HG02763 (cell line): ENCODE measurements around the gene LAMTOR5.
"Not testable (repeated sequence)": the region's sequence is repeated elsewhere in the genome, so short reads cannot be mapped to it uniquely, and the experiment has no call there.

ENCODE experiments used
- ATAC-seq: cut with Tn5 transposase; IDR thresholded peaks from one replicate; pipeline ENCODE4 v1.9.1; 2021; ENCODE audit warnings: mild to moderate bottlenecking, moderate library complexity; ENCODE audit not compliant: unreplicated experiment

Gene LAMTOR5

DNA sequence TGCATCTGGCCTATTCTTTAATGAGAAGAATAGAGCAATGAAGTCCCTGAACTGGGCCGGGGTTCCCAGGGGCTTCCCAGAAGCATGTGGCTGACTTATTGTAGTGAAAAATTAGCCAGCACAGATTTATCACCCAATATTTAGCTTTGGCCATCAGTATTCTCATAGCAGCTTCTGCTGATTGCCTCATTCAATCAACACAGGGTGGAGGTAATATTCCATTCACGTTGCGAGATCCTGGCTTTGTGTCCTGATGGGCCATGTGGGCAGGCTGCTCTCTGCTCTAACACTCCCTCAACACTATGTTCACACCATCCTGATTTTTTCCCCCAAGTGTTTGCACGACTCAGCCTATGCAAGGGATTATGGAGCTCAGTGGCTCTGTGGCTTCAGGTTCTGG is 21.5 kb upstream of the LAMTOR5 start:
- no peak for ATAC-seq

DNA sequence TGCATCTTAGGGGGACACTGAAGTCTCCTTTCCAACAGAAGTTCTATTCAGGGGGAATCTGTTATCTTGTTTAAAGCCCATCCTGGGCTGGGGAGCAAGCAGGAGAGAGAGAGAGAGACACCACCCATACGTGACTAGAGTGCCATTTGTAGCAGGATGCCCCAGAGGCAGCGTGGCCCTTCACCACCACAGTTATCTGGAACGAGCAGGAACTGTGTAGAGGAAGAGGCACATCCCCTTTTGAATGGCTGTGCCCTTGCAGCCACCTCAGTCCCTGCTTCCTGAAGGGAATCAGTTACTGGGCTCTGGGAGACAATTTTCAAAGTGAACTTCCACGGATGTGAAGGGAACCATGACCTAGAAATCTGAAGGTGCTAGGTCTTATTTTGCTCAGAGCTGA is 19.4 kb upstream of the LAMTOR5 start:
- ATAC-seq, result no peak

DNA sequence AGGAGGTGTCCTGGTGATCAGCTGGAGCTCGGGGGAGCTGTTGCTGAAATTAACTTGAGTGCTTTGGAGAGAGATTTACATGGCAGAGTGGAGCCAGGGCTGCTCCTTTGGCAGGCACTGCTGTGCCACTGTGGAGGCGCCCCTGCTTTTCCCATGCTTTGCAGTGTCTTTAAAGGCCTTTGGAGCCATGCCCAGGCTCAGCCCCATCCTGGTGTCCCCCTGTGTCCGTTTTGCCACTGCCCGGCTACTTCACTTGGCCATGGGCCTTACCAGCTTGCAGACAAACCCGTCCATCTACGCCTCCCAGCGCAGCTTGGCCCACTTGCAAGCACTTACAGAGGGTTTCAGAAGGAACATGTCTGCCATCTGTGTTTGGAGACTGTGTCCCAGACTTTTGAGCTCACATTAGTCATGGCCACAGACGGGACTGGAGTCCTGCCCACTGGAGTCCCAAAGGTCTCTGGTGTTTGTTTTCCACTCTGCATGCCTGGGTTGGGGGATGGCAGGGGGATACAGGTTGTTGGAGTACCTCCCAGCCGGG is 18.2 kb upstream of the LAMTOR5 start:
- no peak for ATAC-seq

DNA sequence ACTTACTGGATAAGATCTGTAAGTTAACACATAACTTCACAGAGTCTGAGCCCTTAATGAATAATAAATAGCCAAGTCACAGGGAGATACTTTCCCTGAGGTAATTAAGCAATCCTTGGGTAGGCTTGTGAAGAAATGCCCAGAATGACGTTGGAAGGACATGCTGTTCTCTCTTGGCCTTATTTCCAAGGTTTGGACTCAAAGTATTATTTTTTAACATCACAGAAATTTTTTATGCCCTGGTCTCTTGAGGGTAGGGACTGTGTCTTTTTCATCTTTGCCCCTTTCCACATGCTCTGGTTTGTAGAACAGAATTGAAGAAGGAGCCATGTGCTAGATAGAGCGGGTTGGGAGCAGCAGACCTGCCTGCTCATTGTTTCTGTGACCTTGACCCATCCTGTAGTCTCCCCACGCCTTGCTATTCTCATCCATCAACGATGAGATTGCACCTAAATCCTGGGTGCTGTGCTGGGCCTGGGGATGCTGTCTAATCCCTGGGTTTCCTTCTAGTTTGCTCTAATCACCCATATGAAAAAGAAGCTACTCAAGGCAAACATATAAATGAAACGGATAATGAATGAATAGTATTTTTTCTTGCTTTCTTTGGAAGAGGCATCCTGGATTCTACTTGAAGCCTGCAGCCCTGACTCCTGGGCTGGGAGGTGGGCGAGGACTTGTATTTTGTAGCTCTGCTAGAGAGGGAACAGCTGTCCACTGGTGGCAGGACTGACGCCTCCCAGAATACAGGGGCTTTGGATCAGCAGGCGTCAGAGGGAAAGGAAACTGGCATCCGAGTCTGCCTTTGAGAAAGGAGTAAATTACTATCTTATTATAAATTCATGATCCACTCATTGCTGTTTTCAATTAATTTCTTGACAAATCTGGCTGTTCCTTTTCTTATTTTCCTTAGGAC is 17.5 kb upstream of the LAMTOR5 start:
- ATAC-seq, result no peak

DNA sequence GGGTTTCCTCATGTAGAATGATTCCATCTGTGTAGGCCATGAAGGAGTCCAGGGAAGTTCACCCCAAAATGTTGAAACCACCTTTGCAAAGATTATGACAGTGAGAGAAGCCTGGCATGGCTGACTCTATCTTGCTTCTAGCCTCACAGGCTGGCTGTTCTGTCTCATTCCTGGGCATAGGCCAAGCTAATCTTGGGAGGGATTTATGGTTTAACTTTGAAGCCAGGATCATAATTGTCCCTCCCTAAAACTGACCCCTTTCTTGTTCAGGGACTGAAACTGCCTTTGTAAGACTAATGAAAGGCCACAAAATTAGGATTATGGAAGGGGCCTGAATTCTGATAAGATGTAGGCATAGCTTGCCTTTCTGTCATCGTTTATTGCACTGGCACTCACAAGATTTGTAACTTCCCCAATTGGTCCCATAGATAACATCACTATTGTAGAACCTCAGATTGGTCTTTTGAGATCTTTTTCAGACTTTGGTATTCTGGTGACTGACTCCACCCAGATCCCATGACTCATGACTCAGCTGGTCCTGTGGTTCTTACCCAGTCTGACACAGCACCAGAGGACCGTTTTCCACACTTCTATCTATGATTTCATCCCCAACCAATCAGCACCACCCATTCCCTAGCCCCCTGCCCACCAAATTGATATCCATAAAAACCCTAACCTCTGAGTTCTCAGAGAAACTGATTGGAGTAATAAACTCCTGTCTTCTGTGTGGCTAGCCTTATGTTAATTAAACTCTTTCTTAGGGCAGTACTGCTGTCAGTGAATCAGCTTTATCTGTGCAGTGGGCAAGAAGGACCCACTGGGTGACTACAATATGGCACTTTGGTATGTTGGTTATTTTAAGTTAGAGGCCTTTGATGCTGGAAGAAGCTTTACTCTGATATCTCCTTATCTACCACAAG is 13.6 kb upstream of the LAMTOR5 start:
- no peak for ATAC-seq

DNA sequence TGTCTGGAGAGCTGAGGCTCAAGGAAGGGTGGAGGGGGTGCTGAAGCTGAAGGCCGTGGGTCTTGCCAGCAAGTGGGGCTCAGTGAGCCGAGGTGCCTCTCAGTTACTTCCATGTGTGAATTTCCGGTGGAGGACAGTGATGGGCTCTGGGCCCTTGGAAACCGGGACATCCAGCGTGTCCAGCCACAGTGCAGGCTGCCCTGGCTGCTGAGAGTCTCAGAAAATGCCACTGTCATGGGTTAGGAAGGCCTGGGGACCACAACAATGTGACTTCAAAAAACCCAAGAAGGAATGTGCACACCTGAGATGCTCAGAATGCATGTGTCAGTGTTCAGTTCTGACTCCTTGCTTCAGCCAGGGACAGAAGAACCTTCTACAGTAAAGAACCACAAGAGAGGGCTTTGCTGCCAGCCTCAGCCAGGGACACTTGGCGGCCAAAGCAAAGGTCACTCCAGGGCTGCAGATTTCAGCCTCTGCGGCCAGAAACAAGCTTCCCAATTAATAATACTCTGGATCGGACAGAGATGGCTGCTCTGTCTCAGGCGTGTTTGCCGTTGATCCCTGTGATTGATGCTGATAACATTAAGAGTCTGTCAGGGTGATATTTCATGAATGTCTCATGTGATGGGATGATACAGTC is 12.6 kb upstream of the LAMTOR5 start:
- no peak for ATAC-seq

DNA sequence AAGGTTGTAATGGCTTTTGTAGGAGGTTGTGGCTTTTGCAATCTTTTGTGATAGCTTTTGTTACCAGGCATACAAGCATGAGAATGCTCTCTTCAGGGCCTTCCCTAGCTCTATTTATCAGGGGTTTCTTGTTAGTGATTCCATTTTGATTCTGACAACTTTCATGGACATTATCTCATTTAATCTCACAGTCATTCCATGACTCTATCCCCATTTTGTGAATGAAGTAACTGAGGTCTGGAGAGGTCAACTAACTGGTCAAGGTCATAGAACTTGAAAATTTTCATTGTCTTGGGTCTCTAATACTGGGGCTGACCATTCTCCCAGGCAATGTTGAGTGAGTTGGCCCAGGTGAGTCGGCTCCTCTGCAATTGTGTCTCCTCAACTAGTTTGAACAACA is 11.2 kb upstream of the LAMTOR5 start:
- no peak for ATAC-seq

DNA sequence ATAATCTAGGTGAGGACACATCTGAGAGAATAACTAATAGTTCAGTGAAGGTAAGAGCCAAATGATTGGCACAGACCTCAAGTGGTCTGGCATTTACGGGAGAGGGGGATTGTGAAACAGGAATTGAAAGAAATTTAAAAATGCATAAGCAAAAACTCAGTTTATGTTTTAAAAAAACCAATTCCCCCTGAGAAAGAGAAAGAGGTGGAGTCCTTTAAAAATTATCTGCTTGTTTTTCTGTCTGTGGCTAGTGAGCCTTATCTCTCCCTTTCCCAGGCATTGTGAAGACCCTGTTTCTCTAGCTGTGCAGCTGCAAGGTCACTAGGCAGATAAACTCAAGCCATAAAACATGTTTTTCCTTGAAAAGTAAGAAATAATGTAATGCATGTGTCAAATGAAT is 5.6 kb upstream of the LAMTOR5 start:
- not testable (repeated sequence) for ATAC-seq

DNA sequence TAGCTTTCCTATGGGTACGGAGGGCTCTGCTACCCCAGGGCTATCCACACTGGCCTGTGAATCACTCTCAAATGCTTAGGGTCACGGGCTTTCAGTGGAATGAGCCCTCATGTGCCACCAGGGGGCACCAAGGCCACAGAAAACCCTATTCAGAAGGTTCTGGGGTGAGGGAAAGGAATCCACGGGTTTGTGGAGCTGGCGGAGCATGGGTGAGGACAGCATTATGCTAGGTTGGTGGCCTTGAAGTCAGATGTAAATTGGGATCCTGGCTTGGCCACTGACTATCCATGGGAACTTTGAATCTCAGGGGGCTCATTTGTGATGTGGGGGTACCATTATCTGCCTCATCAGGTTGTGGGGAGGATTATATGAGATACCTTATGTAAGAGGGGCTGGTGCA is 5.1 kb upstream of the LAMTOR5 start:
- ATAC-seq, result no peak

DNA sequence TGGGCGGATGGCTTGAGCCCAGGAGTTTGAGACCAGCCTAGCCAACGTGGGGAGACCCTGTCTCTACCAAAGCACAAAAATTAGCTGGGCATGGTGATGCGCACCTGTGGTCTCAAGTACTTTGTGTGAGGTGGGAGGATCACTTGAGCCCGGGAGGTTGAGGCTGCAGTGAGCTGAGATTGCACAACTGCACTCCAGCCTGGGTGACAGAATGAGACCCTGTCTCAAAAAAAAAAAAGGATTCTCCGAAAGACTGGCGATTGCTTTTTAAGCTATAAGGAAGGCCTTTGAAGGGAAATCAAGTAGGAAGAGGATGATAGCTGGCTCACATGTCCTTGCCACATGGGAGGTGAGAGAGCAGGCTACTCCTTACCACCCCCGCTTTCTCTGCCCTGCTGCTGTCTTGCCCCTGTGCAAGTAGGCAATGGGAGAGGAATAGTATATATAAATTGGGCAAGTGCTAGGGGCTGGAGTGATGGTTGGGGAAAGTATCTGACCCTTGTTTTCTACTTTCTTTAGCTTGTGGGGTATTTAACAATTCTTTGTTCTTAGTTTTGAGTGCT is 3.8 kb upstream of the LAMTOR5 start:
- no peak for ATAC-seq

DNA sequence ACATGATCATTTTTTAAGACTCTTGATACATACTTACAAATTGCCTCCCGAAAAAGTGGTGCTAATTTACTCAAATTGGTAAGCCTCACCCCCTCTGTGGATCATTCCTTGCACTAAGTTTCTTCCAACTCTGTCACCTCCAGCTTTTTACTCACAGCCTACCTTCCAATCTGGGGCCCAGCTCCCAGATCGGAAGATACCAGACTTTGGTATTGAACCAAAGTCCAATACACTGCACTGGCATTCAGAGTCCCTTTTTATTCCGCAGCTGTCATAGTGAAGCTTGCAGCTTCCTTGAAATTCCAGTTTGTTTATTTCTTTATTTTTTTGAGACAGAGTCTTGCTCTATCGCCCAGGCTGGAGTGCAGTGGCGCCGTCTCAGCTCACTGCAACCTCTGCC is 1.8 kb upstream of the LAMTOR5 start:
- no peak for ATAC-seq

DNA sequence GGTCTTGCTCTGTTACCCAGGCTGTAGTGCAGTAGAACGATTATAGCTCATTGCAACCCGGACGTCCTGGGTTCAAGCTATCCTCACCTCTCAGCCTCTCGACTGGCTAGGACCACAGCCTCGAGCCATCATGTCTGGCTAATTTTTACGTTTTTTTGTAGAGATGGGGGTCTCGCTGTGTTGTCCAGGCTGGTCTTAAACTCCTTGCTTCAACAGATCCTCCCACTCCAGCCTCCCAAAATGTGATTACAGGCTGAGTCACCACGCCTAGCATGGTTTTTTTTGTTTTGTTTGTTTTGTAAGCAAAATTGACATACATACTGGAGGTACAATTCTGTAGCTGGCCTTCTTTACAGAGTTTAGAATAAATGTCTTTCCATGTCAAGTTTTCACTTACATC is 994 bp upstream of the LAMTOR5 start:
- ATAC-seq, result no peak

DNA sequence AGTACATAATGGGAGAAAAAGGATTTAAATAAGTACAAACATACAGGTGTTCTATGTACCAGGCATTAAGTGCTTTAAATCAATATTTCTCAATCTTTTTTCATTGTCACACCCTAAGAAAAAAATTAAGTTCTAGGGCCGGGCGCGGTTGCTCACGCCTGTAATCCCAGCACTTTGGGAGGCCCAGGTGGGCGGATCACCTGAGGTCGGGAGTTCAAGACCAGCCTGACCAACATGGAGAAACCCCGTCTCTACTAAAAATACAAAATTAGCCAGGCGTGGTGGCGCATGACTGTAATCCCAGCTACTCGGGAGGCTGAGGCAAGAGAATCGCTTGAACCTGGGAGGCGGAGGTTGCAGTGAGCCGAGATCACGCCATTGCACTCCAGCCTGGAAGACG is 1.1 kb downstream of the LAMTOR5 start:
- ATAC-seq, result not testable (repeated sequence)

DNA sequence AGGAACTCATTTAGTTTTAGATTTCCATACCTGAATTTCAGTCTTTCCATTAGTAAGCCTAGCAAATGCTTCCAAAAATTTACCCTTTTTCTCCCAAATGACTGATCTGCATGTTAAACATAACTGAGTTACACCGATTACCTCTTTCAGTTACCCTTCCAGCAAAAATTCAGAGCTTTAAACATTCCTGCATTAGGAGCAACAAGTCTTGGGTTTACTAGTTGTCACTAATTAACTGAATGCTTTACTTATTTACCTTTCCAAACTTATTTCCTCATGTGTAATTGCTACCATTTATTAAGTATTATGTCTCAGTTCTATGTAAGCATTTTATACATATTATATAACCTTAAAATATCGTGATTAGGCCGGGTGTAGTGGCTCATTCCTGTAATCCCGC is 3.1 kb downstream of the LAMTOR5 start:
- no peak for ATAC-seq

DNA sequence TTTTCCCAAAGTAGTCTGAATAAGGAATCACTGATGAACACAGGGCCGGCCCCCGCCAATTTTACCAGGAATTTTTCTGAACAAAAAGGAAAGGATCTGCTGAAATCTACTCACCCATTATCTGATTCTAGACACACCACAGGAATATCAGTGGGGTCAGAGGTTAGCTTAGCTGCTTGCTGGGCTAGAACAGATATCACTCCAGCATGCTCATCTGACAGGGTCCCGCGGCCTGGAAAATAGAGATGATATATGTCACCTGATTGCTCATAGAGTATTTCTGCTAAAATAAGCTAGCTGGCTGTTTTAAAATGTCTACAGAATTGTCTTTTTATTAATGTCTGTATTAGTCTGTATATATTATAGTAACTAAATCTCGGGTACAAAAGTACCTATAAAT is 3.7 kb downstream of the LAMTOR5 start:
- ATAC-seq, result no peak

DNA sequence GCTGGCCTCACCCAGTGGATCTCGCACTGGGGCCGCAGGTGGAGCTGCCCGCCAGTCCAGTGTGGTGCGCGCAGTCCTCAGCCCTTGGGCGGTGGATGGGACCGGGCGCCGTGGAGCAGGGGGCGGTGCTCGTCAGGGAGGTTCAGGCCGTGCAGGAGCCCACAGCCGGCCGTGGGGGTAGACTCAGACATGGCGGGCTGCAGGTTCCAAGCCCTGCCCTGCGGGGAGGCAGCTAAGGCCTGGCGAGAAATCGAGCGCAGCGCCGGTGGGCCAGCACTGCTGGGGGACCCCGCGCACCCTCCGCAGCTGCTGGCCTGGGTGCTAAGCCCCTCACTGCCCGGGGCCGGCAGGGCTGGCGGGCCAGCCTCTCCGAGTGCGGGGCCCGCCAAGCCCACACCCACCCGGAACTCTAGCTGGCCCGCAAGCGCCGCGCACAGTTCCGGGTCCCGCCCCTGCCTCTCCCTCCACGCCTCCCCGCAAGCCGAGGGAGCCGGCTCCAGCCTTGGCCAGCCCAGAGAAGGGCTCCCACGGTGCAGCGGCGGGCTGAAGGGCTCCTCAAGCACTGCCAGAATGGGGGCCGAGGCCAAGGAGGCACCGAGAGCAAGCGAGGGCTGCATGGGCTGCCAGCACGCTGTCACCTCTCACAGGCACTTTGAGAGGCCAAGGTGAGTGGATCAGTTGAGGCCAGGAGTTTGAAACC is 11.1 kb downstream of the LAMTOR5 start:
- ATAC-seq, result not testable (repeated sequence)

DNA sequence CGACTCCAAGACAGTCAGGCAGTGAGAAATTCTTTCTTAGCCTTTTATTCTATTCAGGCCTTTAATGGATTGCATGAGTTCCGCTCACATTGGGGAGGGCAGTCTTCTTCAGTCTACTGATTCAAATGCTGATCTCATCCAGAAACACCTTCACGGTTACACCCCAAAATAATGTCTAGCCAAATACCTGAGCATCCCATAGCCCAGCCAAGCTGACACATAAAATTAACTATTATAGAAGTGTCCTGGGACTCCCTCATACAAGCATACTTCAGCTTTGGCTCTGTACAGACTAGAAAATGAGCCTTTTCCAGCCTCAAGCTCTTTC is 13.0 kb downstream of the LAMTOR5 start:
- no peak for ATAC-seq

DNA sequence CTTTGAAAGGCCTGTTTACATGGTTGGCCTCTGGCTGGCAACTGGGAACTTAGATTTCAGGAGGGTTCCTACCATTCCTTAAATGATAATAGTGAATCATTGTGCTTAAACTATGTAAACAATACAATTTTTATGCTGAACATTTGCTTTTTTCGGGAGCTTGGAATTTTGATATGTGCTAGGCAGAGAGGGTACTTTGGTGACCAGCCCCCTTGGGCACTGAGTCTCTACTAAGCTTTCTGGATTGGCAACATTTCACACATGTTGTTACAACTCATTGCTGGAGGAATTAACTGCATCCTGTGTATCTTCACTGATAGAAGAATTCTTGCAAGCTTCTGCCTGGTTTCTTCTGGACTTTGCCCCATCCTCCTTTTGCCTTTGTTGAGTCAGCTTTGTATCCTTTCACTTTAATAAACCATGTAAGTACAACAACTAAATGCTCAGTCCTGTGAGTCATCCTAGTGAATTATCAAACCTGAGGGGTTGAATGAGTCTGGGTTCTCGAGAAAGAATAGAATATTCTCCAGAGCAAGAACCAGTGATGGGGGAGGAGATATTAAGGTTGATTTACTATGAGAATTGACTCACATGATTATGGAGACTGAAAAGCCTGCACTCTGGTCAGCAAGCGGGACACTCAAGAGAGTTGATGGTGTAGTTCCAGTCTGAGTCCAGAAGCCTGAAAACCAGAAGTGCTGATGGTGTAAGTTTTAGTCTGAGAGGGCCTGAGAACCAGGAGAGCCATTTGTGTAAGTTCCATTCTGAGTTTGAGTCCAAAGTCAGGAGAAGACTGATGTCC is 13.6 kb downstream of the LAMTOR5 start:
- no peak for ATAC-seq

DNA sequence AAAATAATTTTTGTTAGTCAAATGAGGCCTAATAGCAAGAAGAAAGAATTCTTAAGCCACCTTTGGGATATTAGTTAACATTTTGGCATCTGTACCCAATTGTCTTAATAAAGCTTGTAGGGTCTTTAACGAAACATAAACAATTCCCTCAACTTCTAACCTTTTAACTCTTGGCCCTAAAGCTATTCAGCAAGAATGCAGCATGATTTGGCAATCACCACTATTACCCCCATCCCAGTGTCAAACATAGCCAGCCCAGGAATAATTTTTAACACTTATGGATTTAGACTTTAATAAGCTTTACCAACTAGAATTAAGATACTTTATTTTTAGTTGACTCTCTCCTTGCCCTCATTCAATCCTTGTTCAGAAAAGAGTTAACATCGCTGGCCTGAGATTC is 14.2 kb downstream of the LAMTOR5 start:
- no peak for ATAC-seq
